ENCODE measurements around the gene UBA6.
"Not testable (repeated sequence)": the region's sequence is repeated elsewhere in the genome, so short reads cannot be mapped to it uniquely, and the experiment has no call there.

Gene UBA6

GRCh38 chr4:67700738-67701516, at the start of gene UBA6:
Gene UBA6, minus strand, starts transcription at chr4:67701155. Its CDS starts 36 bp downstream, at chr4:67701119.
- DNase-seq, result peak; percentile 90

GRCh38 chr4:67750691-67751090, 49.7 kb upstream of the UBA6 start:
- DNase-seq, result no peak

- no peak for DNase-seq
Observed at GRCh38 chr4:67749286-67749685, 48.3 kb upstream of the UBA6 start.

DNA sequence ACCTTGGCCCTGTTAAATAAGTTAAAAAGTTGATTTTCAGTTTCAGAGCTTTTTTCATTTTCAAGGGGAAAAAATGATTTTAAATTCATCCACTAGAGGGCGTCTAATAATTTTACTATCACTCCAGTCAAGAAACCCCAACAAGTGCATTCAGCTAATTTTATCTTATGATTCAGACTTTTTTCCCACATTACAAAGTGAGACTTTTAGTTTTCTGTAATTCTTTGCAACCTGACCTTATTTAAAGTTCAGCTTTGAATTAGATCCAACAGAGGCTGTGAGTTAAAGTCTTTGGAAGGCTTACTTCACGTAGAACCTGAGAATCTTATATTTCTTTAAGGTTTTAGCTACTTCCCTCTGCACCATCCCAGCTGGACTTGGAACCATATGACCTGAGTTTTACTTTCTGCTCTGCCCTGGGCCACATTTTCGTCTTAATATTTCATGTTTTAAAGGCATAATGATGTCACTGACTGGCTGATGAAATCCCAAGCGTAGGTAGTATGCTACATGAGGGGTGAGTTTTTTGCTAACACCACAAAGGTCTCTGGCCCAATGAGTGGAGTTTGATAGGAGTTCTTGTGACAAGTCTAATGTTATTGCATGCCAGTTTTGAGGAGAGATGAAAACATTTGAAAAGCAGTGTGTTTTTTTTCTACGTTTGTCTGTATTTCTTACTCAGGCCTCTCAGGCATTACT, 46.0 kb upstream of the UBA6 start:
- DNase-seq, result no peak

DNA sequence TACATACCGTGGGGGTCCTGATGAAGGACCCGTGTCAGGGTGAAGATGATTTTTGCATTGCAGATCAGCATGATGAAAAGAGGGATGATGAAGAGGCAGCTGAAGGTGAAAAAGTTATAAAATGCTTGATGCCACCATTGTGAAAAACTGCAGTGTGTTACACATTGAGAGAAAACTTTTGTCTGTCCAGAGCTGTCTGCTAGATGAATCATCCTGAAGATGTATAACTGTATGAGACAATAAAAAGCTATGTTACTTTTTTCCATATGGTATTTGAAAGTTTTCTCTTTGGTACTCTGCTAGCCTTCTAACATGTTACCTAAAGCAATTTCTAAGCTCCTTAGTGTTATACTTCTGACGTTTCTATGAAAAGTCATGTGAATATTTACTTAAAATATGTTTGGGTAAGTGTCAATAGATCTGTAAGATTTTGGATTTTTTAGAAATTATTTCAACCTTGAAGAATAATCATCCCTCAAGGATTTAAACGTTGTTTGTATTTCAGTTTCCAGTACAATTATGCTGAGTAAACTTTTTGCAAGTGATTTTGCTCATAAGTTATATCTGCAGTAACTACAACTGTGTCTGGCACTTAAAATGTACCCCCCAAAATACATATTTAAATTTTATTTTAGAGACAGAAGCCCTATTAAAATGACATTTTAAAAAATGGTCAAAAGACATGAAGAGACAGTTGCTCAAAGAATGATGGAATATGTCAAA, 43.8 kb upstream of the UBA6 start:
- DNase-seq, result no peak

DNA sequence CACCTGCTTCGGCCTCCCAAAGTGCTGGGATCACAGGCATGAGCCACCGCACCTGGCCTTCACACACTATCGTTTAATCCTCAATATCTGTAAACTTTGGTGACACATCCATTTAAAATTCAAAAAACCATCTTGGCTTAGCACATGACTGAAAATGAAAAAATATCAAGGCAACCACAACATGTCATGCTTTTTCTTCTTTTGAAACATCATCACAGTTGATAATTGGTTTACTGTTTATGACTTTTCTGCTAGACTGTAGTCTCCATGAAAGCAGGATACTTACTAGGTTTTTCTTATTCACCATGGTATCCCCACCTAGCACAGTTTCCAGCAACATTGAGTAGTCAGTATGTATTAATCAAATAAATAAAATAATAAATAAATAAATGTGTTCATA, 42.2 kb upstream of the UBA6 start:
- no peak for DNase-seq

GRCh38 chr4:67736262-67736661, 35.3 kb upstream of the UBA6 start:
- no peak for DNase-seq

DNA sequence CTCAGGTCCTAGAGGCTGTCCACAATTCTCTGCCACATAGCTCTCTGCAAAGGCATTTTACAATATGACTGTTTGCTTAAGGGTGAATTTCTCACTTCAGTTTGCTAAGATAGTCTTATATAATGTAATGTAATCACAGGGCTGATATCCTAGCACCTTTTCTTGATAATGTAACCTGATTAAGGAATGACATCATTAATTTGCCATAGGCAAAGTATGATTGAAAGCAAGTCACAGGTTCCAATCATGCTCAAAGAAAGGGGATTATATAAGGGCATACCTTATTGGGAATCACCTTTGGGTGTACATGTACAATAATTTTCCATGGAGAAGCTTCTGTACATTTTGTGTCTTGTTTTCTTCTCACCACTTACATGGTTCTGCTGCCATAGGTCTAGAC, 34.4 kb upstream of the UBA6 start:
- no peak for DNase-seq

DNA sequence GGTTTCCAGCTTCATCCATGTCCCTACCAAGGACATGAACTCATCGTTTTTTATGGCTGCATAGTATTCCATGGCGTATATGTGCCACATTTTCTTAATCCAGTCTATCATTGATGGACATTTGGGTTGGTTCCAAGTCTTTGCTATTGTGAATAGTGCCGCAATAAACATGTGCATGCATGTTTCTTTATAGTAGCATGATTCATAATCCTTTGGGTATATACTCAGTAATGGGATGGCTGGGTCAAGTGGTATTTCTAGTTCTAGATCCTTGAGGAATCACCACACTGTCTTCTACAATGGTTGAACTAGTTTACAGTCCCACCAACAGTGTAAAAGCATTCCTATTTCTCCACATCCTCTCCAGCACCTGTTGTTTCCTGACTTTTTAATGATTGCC, 29.6 kb upstream of the UBA6 start:
- not testable (repeated sequence) for DNase-seq

- DNase-seq, result no peak
Observed at GRCh38 chr4:67727124-67727850, 26.3 kb upstream of the UBA6 start.

GRCh38 chr4:67725981-67726380, 25.0 kb upstream of the UBA6 start:
- no peak for DNase-seq

DNA sequence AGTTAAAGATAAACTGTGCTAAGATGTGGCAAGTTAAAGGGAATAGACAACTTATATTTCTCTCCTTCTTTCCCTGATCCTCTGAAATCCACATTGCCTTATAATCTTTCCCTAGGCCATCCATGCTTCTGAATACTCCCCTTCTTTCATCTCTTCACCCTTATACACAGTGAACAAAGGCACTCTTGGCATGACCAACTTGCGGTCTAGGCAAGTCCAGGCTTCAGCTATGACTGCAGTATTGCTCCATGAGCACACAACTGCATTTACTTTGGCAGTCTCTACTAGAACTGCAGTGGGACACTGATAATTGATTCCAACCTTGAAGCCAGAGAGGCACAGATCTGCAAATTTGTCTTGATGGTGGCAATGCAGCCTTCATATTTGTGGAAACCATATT, 24.2 kb upstream of the UBA6 start:
- DNase-seq, result no peak

DNA sequence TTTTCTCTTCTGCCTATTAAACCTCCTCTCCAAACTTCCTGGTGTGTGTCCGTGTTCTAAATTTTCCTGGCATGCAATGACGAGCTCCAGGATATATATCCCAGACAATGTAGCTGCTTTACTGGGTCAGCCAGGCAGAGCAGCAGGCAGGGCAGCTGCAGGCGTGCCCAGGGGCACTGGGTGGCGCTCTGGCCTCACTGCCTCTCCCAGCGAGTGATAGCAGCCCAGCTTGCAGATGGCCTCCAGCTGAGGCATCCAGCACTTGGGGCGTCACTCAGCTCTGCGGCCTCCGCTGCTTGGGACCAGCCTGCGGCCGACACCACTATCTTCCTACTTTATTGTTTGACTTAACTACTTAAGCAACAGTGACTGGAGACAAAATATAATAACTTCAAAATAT, 23.0 kb upstream of the UBA6 start:
- no peak for DNase-seq

GRCh38 chr4:67723341-67723740, 22.4 kb upstream of the UBA6 start:
- DNase-seq, result no peak

DNA sequence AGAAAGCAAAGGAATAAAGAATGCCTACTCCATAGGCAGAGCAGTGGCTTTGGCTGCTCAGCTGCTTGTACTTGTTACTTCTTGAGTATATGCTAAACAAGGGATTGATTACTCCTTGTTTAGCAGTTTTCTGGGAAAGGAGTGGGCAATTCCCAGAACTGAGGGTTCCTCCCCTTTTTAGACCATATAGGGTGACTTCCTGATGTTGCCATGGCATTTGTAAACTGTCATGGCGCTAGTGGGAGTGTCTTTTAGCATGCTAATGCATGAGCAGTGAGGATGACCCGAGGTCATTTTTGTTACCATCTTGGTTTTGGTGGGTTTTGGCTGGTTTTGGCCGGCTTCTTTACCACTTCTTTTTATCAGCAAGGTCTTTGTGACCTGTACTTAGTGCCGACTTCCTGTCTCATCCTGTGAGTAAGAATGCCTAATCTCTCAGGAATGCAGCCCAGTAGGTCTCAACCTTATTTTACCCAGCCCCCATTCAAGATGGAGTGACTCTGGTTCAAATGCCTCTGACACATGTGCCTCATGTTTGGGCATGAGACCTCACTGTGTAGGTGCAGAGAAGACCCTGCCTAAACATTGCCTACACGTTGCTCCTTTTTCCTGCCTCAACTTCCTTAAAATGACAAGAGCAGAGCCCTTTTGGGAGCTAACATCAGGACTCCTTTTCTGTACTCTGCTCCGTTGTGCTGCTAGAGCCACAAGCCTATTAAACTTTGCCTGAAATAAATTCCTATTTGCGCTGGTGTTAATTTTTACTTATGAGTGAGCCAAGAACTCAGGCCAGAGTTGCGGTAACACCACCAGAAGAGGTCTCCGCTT, 21.0 kb upstream of the UBA6 start:
- no peak for DNase-seq

GRCh38 chr4:67721315-67721769, 20.4 kb upstream of the UBA6 start:
- no peak for DNase-seq

DNA sequence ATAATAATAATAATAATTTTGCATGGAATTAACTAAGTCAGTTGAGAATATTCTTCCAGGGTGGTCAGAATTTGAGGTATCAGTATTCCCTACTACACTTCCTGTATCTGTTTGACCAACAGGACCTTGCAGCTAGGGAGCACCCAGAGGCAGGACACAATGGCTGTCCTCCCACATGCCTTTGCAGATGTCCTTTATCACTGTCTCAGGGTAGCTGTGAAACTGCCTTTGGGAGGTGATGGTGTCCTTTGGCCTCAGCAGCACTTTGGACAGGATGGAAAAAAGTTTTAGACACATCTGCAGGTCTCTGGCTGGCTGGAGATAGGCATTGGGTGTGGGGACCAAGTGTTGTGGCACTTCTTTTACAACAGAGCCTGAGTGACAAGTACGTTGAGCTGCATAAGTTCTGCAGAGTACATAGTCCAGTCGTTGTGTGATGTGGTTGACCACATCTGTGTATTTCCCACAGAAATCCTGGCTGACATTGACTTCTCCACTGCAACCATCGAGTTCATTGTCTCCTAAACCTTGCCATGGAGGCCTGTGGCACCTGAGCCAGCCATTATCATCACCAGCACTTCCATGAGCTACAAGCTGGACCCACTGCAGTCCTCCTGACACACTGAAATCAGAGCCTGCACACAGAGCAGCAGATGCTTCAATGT, 19.1 kb upstream of the UBA6 start:
- no peak for DNase-seq

- no peak for DNase-seq
Observed at GRCh38 chr4:67718848-67719247, 17.9 kb upstream of the UBA6 start.

DNA sequence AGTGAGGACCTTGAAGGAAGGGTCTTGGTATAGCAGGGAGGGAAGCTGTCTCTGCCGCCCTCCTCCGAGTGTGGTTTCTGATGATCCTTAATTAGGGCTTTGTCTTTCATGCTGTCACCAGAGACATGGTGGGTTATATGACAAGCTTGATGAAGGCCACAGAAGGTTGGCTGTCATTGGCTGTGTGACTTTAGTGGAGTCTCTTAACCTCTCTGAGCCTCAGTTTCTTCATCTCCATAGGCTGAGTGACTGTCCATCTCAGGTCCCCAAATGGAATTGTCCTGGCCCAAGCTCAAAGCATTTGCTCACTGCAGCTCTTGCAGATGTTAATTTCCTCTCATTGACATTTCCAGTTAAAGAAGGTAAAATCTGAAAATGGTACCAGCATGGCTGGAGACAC, 16.6 kb upstream of the UBA6 start:
- no peak for DNase-seq

GRCh38 chr4:67714955-67715354, 14.0 kb upstream of the UBA6 start:
- DNase-seq, result no peak

- no peak for DNase-seq
Observed at GRCh38 chr4:67714248-67714583, 13.3 kb upstream of the UBA6 start.

Measured in NK-92 treated with Interleukin-12 subunit alpha and Interleukin-12 subunit beta, amount 100 ng/mL, for 24 hours (cell line).